ENCODE results near the gene DHX30. TPM values are rescaled to one million over a fixed set of nuclear protein-coding genes. Genes with fewer than 3 reads are reported as not detected.

DHX30 gene
- total and polyA plus RNA-seq, 2 of the 8 experiments (the other 6 are each of a cell fraction or from before 2014, with no cell fraction given): 82.4 to 97.9 TPM

DNA sequence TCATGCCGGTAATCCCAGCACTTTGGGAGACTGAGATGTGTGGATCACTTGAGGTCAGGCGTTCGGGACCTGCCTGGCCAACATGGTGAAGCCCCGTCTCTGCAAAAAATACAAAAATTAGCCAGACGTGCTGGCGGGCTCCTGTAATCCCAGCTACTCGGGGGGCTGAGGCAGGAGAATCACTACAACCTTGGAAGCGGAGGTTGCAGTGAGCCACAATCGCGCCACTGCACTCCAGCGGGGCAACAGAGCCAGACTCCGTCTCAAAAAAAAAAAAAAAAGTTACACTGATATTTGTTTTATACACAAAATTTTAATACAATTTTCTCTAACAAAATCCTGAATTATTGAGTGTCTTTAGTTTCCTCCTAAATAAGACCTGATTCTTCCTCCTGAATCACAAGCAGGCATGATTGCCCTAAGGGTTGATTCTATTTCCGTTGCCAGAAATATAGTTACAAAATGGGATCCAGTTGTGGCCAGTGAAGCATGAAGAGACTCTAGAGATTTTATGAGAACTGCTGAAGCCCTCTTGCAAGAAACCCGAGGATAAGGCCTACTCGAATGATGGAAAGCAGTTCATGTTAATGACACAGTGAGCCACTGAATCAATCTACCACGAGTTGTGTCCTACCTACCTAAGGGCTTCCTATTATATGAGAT lies 11.6 kb upstream of the DHX30 start:
- no peak overlapping the region for H3K23ac ChIP-seq (ENCODE audit: insufficient read length)
- no peak for TF ChIP-seq HDAC6 (IDR thresholded peaks at IDR 0.05; ENCODE audit: low read depth, low read length)
- no peak for TF ChIP-seq FOSL1 (IDR thresholded peaks at IDR 0.05; ENCODE audit: insufficient read depth, low read depth, low read length)
- TF ChIP-seq RXRA (IDR thresholded peaks at IDR 0.05; ENCODE audit: insufficient read depth, low read depth, low read length): no peak
- no peak for TF ChIP-seq SP1 (IDR thresholded peaks at IDR 0.05; ENCODE audit: low read depth, low read length)
- TF ChIP-seq, protein P1, sequence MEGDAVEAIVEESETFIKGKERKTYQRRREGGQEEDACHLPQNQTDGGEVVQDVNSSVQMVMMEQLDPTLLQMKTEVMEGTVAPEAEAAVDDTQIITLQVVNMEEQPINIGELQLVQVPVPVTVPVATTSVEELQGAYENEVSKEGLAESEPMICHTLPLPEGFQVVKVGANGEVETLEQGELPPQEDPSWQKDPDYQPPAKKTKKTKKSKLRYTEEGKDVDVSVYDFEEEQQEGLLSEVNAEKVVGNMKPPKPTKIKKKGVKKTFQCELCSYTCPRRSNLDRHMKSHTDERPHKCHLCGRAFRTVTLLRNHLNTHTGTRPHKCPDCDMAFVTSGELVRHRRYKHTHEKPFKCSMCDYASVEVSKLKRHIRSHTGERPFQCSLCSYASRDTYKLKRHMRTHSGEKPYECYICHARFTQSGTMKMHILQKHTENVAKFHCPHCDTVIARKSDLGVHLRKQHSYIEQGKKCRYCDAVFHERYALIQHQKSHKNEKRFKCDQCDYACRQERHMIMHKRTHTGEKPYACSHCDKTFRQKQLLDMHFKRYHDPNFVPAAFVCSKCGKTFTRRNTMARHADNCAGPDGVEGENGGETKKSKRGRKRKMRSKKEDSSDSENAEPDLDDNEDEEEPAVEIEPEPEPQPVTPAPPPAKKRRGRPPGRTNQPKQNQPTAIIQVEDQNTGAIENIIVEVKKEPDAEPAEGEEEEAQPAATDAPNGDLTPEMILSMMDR (IDR thresholded peaks at IDR 0.05; ENCODE audit: control extremely low read depth in 1 of 3, insufficient read depth in 1 of 3, low read depth in 1 of 3, low read length in 3 of 3): no peak
- TF ChIP-seq KDM5A (IDR thresholded peaks at IDR 0.05; ENCODE audit: low read length): no peak
- TF ChIP-seq EP300 (IDR thresholded peaks at IDR 0.05; ENCODE audit: borderline replicate concordance in 1 of 2, low read depth in 2 of 2, low read length in 2 of 2): no peak
- no peak for TF ChIP-seq EZH2 (IDR thresholded peaks at IDR 0.05; ENCODE audit: low read depth, low read length, severe bottlenecking)
- TF ChIP-seq, protein P2, sequence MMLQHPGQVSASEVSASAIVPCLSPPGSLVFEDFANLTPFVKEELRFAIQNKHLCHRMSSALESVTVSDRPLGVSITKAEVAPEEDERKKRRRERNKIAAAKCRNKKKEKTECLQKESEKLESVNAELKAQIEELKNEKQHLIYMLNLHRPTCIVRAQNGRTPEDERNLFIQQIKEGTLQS (IDR thresholded peaks at IDR 0.05; ENCODE audit: insufficient read depth, low read depth, low read length): no peak
- no peak for TF ChIP-seq BCL11A (IDR thresholded peaks at IDR 0.05; ENCODE audit: low read depth in 2 of 2, low read length in 2 of 2)

More for the DNA sequence above, 11.6 kb upstream of the DHX30 start:
- no peak overlapping the region for H4K5ac ChIP-seq (ENCODE audit: insufficient read length, low read depth, low read length)
- no peak overlapping the region for H2BK5ac ChIP-seq (ENCODE audit: low read depth, low read length)
- H3K18ac ChIP-seq (ENCODE audit: extremely low read depth, low read length): no peak overlapping the region
- POLR2A ChIA-PET (ENCODE audit: partially characterized antibody): no interaction called here
- H2BK120ac ChIP-seq (replicated peaks; ENCODE audit: low read depth, low read length): no peak overlapping the region
- no peak overlapping the region for H3K14ac ChIP-seq (ENCODE audit: insufficient read length)
- no peak overlapping the region for H2AFZ ChIP-seq (ENCODE audit: low read length)
- H3K4me2 ChIP-seq (ENCODE audit: insufficient read depth in 1 of 2, low read depth in 2 of 2, low read length in 2 of 2): no peak overlapping the region
- no peak overlapping the region for H3K4me3 ChIP-seq (ENCODE audit: extremely low read depth in 1 of 4, insufficient read depth in 2 of 4, low read depth in 3 of 4, low read length in 4 of 4)
- H3K79me1 ChIP-seq (ENCODE audit: low read depth, low read length): no peaks in the 10 kb centered on the region
- 90% methylated on average over 16 of the region's 16 CpGs; no CpG with 5 or more reads in 1 of the 2 experiments for WGBS, 2 experiments (ENCODE audit: extremely low coverage in 1 of 2, insufficient coverage in 1 of 2, insufficient read length in 1 of 2, insufficient replicate concordance in 2 of 2, low coverage in 1 of 2, low lambda C conversion rate in 2 of 2, missing lambda C conversion rate in 1 of 2)
- FAIRE-seq (no peak), DNase-seq (ENCODE audit: low read depth in 1 of 2, low spot score in 2 of 2) (no peak)
- H3K79me2 ChIP-seq (ENCODE audit: control insufficient read depth in 1 of 2, insufficient read depth in 2 of 2, low read length in 2 of 2): no peaks in the 10 kb centered on the region
- H3K27me3 ChIP-seq (replicated peaks in 1 of 4; ENCODE audit: control insufficient read depth in 3 of 4, extremely low read depth in 1 of 4, insufficient read depth in 3 of 4, low read length in 3 of 4): no peaks in the 10 kb centered on the region
- no peak overlapping the region for H2BK20ac ChIP-seq (ENCODE audit: low read length)
- H3K56ac ChIP-seq (replicated peaks; ENCODE audit: insufficient read length, low read depth, low read length): no peak overlapping the region
- no peaks in the 10 kb centered on the region for H3K9me3 ChIP-seq (ENCODE audit: insufficient read depth in 2 of 2, low read depth in 1 of 2, low read length in 1 of 2)
- no peak overlapping the region for H2AK5ac ChIP-seq (ENCODE audit: low read depth, low read length)
- H4K20me1 ChIP-seq (replicated peaks in 1 of 2; ENCODE audit: control insufficient read depth in 1 of 2, insufficient read depth in 2 of 2, low read length in 2 of 2): no peaks in the 10 kb centered on the region
- H2BK12ac ChIP-seq (ENCODE audit: low read depth, low read length): no peak overlapping the region
- H3K27ac ChIP-seq (ENCODE audit: low read depth, low read length): no peak overlapping the region
- H2BK15ac ChIP-seq (ENCODE audit: low read length): no peak overlapping the region
- H4K91ac ChIP-seq (replicated peaks; ENCODE audit: insufficient read length, low read length): no peak overlapping the region
- H3K9ac ChIP-seq (replicated peaks in 1 of 4; ENCODE audit: extremely low read depth in 1 of 4, low read depth in 3 of 4, low read length in 3 of 4): no peak overlapping the region
- no peaks in the 10 kb centered on the region for H3K23me2 ChIP-seq (ENCODE audit: low read depth, low read length)
- H3K4me1 ChIP-seq (replicated peaks in 1 of 4; ENCODE audit: control insufficient read depth in 3 of 4, insufficient read depth in 4 of 4, low read length in 3 of 4): no peaks in the 10 kb centered on the region
- CTCF ChIA-PET (ENCODE audit: partially characterized antibody): interaction anchor here (0.6 to 1.1 kb wide), 2 partner anchors 11 to 269 kb away, joined by 3 read pairs; no protein-coding TSS in a partner anchor
- no peak overlapping the region for H3K4ac ChIP-seq (replicated peaks; ENCODE audit: insufficient read length, low read depth, low read length)
- no peak overlapping the region for H4K8ac ChIP-seq (ENCODE audit: extremely low read depth, insufficient read depth, low read length)
- H3K36me3 ChIP-seq (ENCODE audit: control insufficient read depth in 2 of 4, insufficient read depth in 4 of 4, low read length in 3 of 4): no peaks in the 10 kb centered on the region
